H9 (cell line): ENCODE measurements around the gene SRF. TPM values are rescaled to one million over a fixed set of nuclear protein-coding genes. Genes with fewer than 3 reads are reported as not detected.
A peak's percentile ranks its signal among the peaks of the same experiment; 100 is the strongest.

Experiments used
- DNase-seq: peaks from one replicate; pipeline ENCODE4 v3.0.0-alpha.2; 2017
- H2AFZ ChIP-seq: one replicate; pipeline ENCODE4 v1.6.1; 2013; ENCODE audit warnings: mild to moderate bottlenecking, low read length, control low read depth, moderate library complexity
- H2AK5ac ChIP-seq: 2 replicates; pipeline ENCODE4 v1.6.1; 2013; ENCODE audit warnings: low read length, control low read depth, mixed read lengths; ENCODE audit not compliant: insufficient read length
- H2BK120ac ChIP-seq: one replicate; pipeline ENCODE4 v1.6.1; 2013; ENCODE audit warnings: low read depth, mild to moderate bottlenecking, low read length, control low read depth, inconsistent platforms; ENCODE audit not compliant: poor library complexity, severe bottlenecking
- H2BK12ac ChIP-seq: 2 replicates; pipeline ENCODE4 v1.6.1; 2013; ENCODE audit warnings: low read length, control low read depth, mixed read lengths, low read depth; ENCODE audit not compliant: insufficient read length
- H2BK15ac ChIP-seq: 2 replicates; pipeline ENCODE4 v1.6.1; 2013; ENCODE audit warnings: low read depth, low read length, control low read depth
- H2BK20ac ChIP-seq: one replicate; pipeline ENCODE4 v1.6.1; 2013; ENCODE audit warnings: low read depth, mild to moderate bottlenecking, low read length, control low read depth, inconsistent platforms; ENCODE audit not compliant: poor library complexity, severe bottlenecking
- H2BK5ac ChIP-seq: 2 replicates; pipeline ENCODE4 v1.6.1; 2013; ENCODE audit warnings: low read length, control low read depth, mixed read lengths; ENCODE audit not compliant: insufficient read length
- H3K14ac ChIP-seq: 2 replicates; pipeline ENCODE4 v1.6.1; 2013; ENCODE audit warnings: low read length, control low read depth; ENCODE audit not compliant: insufficient read depth
- H3K18ac ChIP-seq: 2 replicates; pipeline ENCODE4 v1.6.1; 2013; ENCODE audit warnings: low read depth, mild to moderate bottlenecking, mixed read lengths, low read length, control low read depth; ENCODE audit not compliant: insufficient read length
- H3K23ac ChIP-seq: 2 replicates; pipeline ENCODE4 v1.6.1; 2013; ENCODE audit warnings: low read length, control low read depth, mixed read lengths, low read depth; ENCODE audit not compliant: insufficient read length
- H3K23me2 ChIP-seq: 2 replicates; pipeline ENCODE4 v1.6.1; 2013; ENCODE audit warnings: low read depth, mild to moderate bottlenecking, mixed read lengths, low read length, control low read depth; ENCODE audit not compliant: insufficient read length, poor library complexity, severe bottlenecking
- H3K27ac ChIP-seq: 2 replicates; pipeline ENCODE4 v1.5.1; 2013; ENCODE audit warnings: low read length, control low read depth, mixed read lengths, low read depth; ENCODE audit not compliant: insufficient read length
- H3K27me3 ChIP-seq: 2 replicates; pipeline ENCODE4 v1.6.1; 2013; ENCODE audit warnings: low read length, control low read depth, inconsistent platforms; ENCODE audit not compliant: insufficient read depth
- H3K4ac ChIP-seq: 2 replicates; pipeline ENCODE4 v1.6.1; 2013; ENCODE audit warnings: low read depth, mild to moderate bottlenecking, control low read depth, inconsistent platforms, low read length, moderate library complexity
- H3K4me1 ChIP-seq: 2 replicates; pipeline ENCODE4 v1.6.1; 2013; ENCODE audit warnings: low read length, control low read depth, inconsistent platforms; ENCODE audit not compliant: insufficient read depth
- H3K4me2 ChIP-seq: 2 replicates; pipeline ENCODE4 v1.6.1; 2013; ENCODE audit warnings: low read length, control low read depth, mixed read lengths; ENCODE audit not compliant: insufficient read length, insufficient read depth
- H3K56ac ChIP-seq: 2 replicates; pipeline ENCODE4 v1.6.1; 2013; ENCODE audit warnings: low read depth, mild to moderate bottlenecking, mixed read lengths, low read length, control low read depth; ENCODE audit not compliant: insufficient read length
- H3K79me1 ChIP-seq: 2 replicates; pipeline ENCODE4 v1.6.1; 2013; ENCODE audit warnings: low read depth, mild to moderate bottlenecking, moderate library complexity, low read length, control low read depth, inconsistent platforms; ENCODE audit not compliant: insufficient read depth, poor library complexity, severe bottlenecking
- H3K79me2 ChIP-seq: 2 replicates; pipeline ENCODE4 v1.6.1; 2013; ENCODE audit warnings: low read length, control low read depth, inconsistent platforms; ENCODE audit not compliant: insufficient read depth
- H3K9ac ChIP-seq: 2 replicates; pipeline ENCODE4 v1.6.1; 2013; ENCODE audit warnings: low read length, control low read depth, mixed read lengths; ENCODE audit not compliant: insufficient read length; ENCODE audit errors: extremely low read depth
- H3K9me3 ChIP-seq: one replicate; pipeline ENCODE4 v1.6.1; 2013; ENCODE audit warnings: low read depth, low read length, inconsistent platforms; ENCODE audit not compliant: control insufficient read depth
- H3T11ph ChIP-seq: one replicate; pipeline ENCODE4 v1.6.1; 2013; ENCODE audit warnings: mild to moderate bottlenecking, low read length, control low read depth, inconsistent platforms
- H4K20me1 ChIP-seq: one replicate; pipeline ENCODE4 v1.6.1; 2013; ENCODE audit not compliant: control insufficient read depth, insufficient read length, insufficient read depth
- H4K5ac ChIP-seq: 2 replicates; pipeline ENCODE4 v1.6.1; 2013; ENCODE audit warnings: low read depth, mild to moderate bottlenecking, mixed read lengths, low read length, control low read depth; ENCODE audit not compliant: insufficient read length
- H4K8ac ChIP-seq: replicated peaks from 2 replicates; pipeline ENCODE4 v1.6.1; 2013; ENCODE audit warnings: low read length, control low read depth, mixed read lengths, low read depth; ENCODE audit not compliant: insufficient read length
- H4K91ac ChIP-seq: 2 replicates; pipeline ENCODE4 v1.6.1; 2013; ENCODE audit warnings: low read depth, mild to moderate bottlenecking, moderate library complexity, mixed read lengths, low read length, control low read depth; ENCODE audit not compliant: insufficient read length
- H3K27ac Mint-ChIP-seq, 3 experiments: 2 replicates in 2 of 3; 3 replicates in 1 of 3; pipeline ENCODE4 v1.8.0; 2020 to 2021; ENCODE audit warnings: mixed read lengths in 3 of 3, mild to moderate bottlenecking in 1 of 3, moderate library complexity in 1 of 3
- H3K27me3 Mint-ChIP-seq: 2 replicates; pipeline ENCODE4 v1.8.0; 2021; ENCODE audit warnings: low read depth, mild to moderate bottlenecking, moderate library complexity, mixed read lengths
- H3K36me3 Mint-ChIP-seq, 3 experiments: 2 replicates in 2 of 3; 3 replicates in 1 of 3; pipeline ENCODE4 v1.8.0; 2020 to 2021; ENCODE audit warnings: low read depth in 3 of 3, mixed read lengths in 3 of 3; ENCODE audit not compliant: insufficient read depth in 1 of 3
- H3K4me1 Mint-ChIP-seq, 2 experiments: 2 replicates each; pipeline ENCODE4 v1.8.0; 2020; ENCODE audit warnings: mixed read lengths in 2 of 2
- H3K4me3 Mint-ChIP-seq, 2 experiments: 2 replicates in 1 of 2; 3 replicates in 1 of 2; pipeline ENCODE4 v1.8.0; 2020 to 2021; ENCODE audit warnings: mild to moderate bottlenecking in 2 of 2, mixed read lengths in 2 of 2, moderate library complexity in 1 of 2
- H3K9me3 Mint-ChIP-seq, 2 experiments: 2 replicates in 1 of 2; 3 replicates in 1 of 2; pipeline ENCODE4 v1.8.0; 2020; ENCODE audit warnings: mild to moderate bottlenecking in 2 of 2, mixed read lengths in 2 of 2, moderate library complexity in 1 of 2
- WGBS: extraction: QIAGEN DNeasy Blood & Tissue Kit; methylation state at CpG from one replicate; pipeline ENCODE4 v1.1.7; 2013; ENCODE audit warnings: missing lambda C conversion rate, low lambda C conversion rate, mixed read lengths; ENCODE audit not compliant: insufficient read length; ENCODE audit errors: extremely low coverage; 5-methylcytosine and 5-hydroxymethylcytosine counted together
- total RNA-seq: library from RNA; stranded (reverse); gene quantifications from 2 replicates; pipeline ENCODE4 v1.2.1, GENCODE V29; 2021
- TF ChIP-seq, protein P1 (sequence below): fragments of 200-600 bp; sonication (generic); conservative IDR thresholded peaks from 3 replicates; pipeline ENCODE4 v1.8.0; 2021; ENCODE audit warnings: antibody characterized with exemption, mild to moderate bottlenecking

The SRF gene
- total RNA-seq, 1 experiment from 2014 or later = 57.5 TPM

GRCh38 chr6:43150051-43150751, 20.9 kb upstream of the SRF start:
- Histone ChIP-seq H3K23me2 (no peaks in the 10 kb centered on the region), H3K27ac (no peak overlapping the region), H3K4me2 (no peak overlapping the region), H2BK12ac (no peak overlapping the region), H3K79me2 (no peaks in the 10 kb centered on the region), H4K5ac (no peak overlapping the region), H3K14ac (no peak overlapping the region), H3K9me3 (no peaks in the 10 kb centered on the region), H4K91ac (no peak overlapping the region), H3K23ac (no peak overlapping the region), H3K9ac (no peak overlapping the region), H3K4me1 (no peaks in the 10 kb centered on the region), H4K20me1 (no peaks in the 10 kb centered on the region), H2AFZ (no peak overlapping the region), H3K4ac (no peak overlapping the region), H2BK15ac (no peak overlapping the region), H2AK5ac (no peak overlapping the region), H2BK20ac (no peak overlapping the region), H3T11ph (no peak overlapping the region), H2BK120ac (no peak overlapping the region), H3K18ac (no peak overlapping the region), H4K8ac (no peak overlapping the region), H3K79me1 (no peaks in the 10 kb centered on the region), H3K56ac (no peak overlapping the region), H2BK5ac (no peak overlapping the region), H3K27me3 (no peaks in the 10 kb centered on the region)
- TF ChIP-seq, protein P1, sequence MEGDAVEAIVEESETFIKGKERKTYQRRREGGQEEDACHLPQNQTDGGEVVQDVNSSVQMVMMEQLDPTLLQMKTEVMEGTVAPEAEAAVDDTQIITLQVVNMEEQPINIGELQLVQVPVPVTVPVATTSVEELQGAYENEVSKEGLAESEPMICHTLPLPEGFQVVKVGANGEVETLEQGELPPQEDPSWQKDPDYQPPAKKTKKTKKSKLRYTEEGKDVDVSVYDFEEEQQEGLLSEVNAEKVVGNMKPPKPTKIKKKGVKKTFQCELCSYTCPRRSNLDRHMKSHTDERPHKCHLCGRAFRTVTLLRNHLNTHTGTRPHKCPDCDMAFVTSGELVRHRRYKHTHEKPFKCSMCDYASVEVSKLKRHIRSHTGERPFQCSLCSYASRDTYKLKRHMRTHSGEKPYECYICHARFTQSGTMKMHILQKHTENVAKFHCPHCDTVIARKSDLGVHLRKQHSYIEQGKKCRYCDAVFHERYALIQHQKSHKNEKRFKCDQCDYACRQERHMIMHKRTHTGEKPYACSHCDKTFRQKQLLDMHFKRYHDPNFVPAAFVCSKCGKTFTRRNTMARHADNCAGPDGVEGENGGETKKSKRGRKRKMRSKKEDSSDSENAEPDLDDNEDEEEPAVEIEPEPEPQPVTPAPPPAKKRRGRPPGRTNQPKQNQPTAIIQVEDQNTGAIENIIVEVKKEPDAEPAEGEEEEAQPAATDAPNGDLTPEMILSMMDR = no peak
- Mint-ChIP-seq H3K27ac (peak overlapping the region in 1 of 3 experiments; percentile 29; a peak in 2 of 7 replicates), H3K36me3 (peaks cover 10 to 24% (median 20%) of the 10 kb centered on the region in 3 experiments; a peak in 6 of 7 replicates), H3K27me3 (no peaks in the 10 kb centered on the region), H3K4me1 (no peaks in the 10 kb centered on the region), H3K9me3 (no peaks in the 10 kb centered on the region), H3K4me3 (no peak overlapping the region)
- WGBS = no CpG with 5 or more reads among the region's 7 CpGs
- no peak for DNase-seq
